ENCODE results near the gene THOC1. TPM values are rescaled to one million over a fixed set of nuclear protein-coding genes. Genes with fewer than 3 reads are reported as not detected.

Gene THOC1
- total RNA-seq, 2 donors from 2014 or later, result 17.8 to 32.9 TPM

DNA sequence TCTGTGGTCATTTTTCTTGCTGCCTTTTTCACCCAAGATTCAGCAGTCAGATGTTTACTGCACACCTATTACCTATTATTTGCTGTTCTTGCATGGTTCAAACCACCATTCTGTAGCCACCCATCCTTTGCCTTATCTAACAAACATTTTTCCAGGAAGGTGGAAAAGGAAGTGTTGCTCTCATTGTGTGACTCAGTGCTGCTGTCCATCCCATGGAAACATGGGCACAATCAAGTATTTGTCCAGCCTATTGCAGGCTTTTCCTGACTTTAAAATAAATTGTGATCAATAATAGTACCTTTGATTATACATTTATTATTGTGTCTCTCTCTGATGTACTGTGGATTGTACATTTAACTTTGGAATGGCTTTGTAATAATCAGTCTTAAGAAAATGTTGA, 56.3 kb downstream of the THOC1 start:
- Histone ChIP-seq H3K4me1 (no peaks in the 10 kb centered on the region), H3K36me3 (peaks cover 5% of the 10 kb centered on the region), H3K27ac (no peak overlapping the region), H3K4me3 (no peak overlapping the region), H3K9me3 (no peaks in the 10 kb centered on the region), H3K9ac (ENCODE audit: low read depth in 2 of 2, low read length in 2 of 2) (no peak overlapping the region), H3K27me3 (no peaks in the 10 kb centered on the region)
- intact Hi-C loops (cut with DNase I), result no loop called here
- DNase-seq, result no peak
- TF ChIP-seq, protein P1, sequence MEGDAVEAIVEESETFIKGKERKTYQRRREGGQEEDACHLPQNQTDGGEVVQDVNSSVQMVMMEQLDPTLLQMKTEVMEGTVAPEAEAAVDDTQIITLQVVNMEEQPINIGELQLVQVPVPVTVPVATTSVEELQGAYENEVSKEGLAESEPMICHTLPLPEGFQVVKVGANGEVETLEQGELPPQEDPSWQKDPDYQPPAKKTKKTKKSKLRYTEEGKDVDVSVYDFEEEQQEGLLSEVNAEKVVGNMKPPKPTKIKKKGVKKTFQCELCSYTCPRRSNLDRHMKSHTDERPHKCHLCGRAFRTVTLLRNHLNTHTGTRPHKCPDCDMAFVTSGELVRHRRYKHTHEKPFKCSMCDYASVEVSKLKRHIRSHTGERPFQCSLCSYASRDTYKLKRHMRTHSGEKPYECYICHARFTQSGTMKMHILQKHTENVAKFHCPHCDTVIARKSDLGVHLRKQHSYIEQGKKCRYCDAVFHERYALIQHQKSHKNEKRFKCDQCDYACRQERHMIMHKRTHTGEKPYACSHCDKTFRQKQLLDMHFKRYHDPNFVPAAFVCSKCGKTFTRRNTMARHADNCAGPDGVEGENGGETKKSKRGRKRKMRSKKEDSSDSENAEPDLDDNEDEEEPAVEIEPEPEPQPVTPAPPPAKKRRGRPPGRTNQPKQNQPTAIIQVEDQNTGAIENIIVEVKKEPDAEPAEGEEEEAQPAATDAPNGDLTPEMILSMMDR (IDR thresholded peaks at IDR 0.05), result no peak

GRCh38 chr18:210733-211132, 57.1 kb downstream of the THOC1 start:
- TF ChIP-seq, protein P1 (IDR thresholded peaks at IDR 0.05), result no peak
- DNase-seq, result no peak
- no peak overlapping the region for H3K9ac ChIP-seq (ENCODE audit: low read depth in 2 of 2, low read length in 2 of 2)
- peaks cover 5% of the 10 kb centered on the region for H3K36me3 ChIP-seq
- intact Hi-C loops (cut with DNase I), result no loop called here
- H3K4me3 ChIP-seq, result no peak overlapping the region
- no peak overlapping the region for H3K27ac ChIP-seq
- H3K9me3 ChIP-seq, result no peaks in the 10 kb centered on the region
- H3K27me3 ChIP-seq, result no peaks in the 10 kb centered on the region
- no peaks in the 10 kb centered on the region for H3K4me1 ChIP-seq

DNA sequence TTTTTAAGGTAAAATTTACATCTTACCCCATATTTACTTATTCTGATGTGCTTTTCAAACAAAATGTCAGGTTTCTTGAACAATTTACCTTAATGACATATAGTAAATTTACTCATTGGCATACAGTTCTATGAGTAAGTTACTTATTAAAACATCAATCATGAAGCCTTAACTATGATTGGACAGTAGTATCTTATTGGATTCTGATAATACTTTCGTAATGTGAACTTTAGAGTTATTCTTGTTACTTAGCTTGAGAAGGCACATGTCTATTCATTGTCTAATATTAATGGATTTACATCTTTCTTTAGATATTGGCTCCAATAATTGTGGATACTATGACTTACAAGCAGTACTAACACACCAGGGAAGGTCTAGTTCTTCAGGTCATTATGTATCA, 57.8 kb downstream of the THOC1 start:
- intact Hi-C loops (cut with DNase I), result no loop called here
- no peaks in the 10 kb centered on the region for H3K27me3 ChIP-seq
- peaks cover 5% of the 10 kb centered on the region for H3K36me3 ChIP-seq
- no peak overlapping the region for H3K9ac ChIP-seq (ENCODE audit: low read depth in 2 of 2, low read length in 2 of 2)
- TF ChIP-seq, protein P1 (IDR thresholded peaks at IDR 0.05), result no peak
- no peaks in the 10 kb centered on the region for H3K4me1 ChIP-seq
- no peak overlapping the region for H3K27ac ChIP-seq
- no peak overlapping the region for H3K4me3 ChIP-seq
- H3K9me3 ChIP-seq, result no peaks in the 10 kb centered on the region
- DNase-seq, result no peak

- intact Hi-C loops (cut with DNase I), result no loop called here
- H3K9me3 ChIP-seq, result no peaks in the 10 kb centered on the region
- H3K27ac ChIP-seq, result no peak overlapping the region
- H3K36me3 ChIP-seq, result peaks cover 7% of the 10 kb centered on the region
- H3K4me3 ChIP-seq, result no peak overlapping the region
- no peaks in the 10 kb centered on the region for H3K4me1 ChIP-seq
- TF ChIP-seq, protein P1 (IDR thresholded peaks at IDR 0.05), result no peak
- H3K9ac ChIP-seq (ENCODE audit: low read depth in 2 of 2, low read length in 2 of 2), result no peak overlapping the region
- H3K27me3 ChIP-seq, result no peaks in the 10 kb centered on the region
- no peak for DNase-seq
Observed at GRCh38 chr18:199768-200167, 68.1 kb downstream of the THOC1 start.

GRCh38 chr18:199214-199613, 68.6 kb downstream of the THOC1 start:
- Histone ChIP-seq H3K4me1 (no peaks in the 10 kb centered on the region), H3K36me3 (peaks cover 7% of the 10 kb centered on the region), H3K27ac (no peak overlapping the region), H3K4me3 (no peak overlapping the region), H3K27me3 (no peaks in the 10 kb centered on the region), H3K9me3 (no peaks in the 10 kb centered on the region), H3K9ac (ENCODE audit: low read depth in 2 of 2, low read length in 2 of 2) (no peak overlapping the region)
- DNase-seq, result no peak
- TF ChIP-seq, protein P1 (IDR thresholded peaks at IDR 0.05), result no peak
- intact Hi-C loops (cut with DNase I), result no loop called here

DNA sequence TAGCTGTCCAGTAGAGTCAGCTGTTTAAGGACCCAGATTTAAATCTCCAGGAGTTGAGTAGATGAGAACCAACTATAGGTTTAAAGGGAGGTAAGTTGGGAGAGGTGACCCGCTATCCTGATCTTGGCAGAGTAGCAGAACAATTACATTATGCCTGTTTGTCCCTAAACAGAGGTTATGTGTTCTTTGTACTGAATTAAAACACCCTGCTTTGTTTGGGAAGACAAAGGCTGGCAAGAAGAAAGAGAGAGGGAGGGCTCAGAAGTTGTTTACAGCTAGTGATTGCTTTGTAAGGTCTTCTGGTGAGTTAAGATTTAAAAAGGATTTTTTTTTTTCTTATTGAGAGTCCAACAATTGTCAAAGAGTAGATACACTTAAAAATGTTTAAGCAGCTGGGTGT, 72.2 kb downstream of the THOC1 start:
- Histone ChIP-seq H3K9me3 (no peaks in the 10 kb centered on the region), H3K27me3 (no peaks in the 10 kb centered on the region), H3K4me1 (no peaks in the 10 kb centered on the region), H3K4me3 (no peak overlapping the region), H3K27ac (no peak overlapping the region), H3K36me3 (no peaks in the 10 kb centered on the region), H3K9ac (ENCODE audit: low read depth in 2 of 2, low read length in 2 of 2) (no peak overlapping the region)
- intact Hi-C loops (cut with DNase I), result no loop called here
- no peak for DNase-seq
- TF ChIP-seq, protein P1 (IDR thresholded peaks at IDR 0.05), result no peak
